NCI-H524 (cell line): ENCODE results near the gene C7orf57.

Source experiments
- DNase-seq, 2 experiments: peaks; one replicate each; lab custom pipeline; 2025; lab: John Stamatoyannopoulos, UW

C7orf57 gene

DNA sequence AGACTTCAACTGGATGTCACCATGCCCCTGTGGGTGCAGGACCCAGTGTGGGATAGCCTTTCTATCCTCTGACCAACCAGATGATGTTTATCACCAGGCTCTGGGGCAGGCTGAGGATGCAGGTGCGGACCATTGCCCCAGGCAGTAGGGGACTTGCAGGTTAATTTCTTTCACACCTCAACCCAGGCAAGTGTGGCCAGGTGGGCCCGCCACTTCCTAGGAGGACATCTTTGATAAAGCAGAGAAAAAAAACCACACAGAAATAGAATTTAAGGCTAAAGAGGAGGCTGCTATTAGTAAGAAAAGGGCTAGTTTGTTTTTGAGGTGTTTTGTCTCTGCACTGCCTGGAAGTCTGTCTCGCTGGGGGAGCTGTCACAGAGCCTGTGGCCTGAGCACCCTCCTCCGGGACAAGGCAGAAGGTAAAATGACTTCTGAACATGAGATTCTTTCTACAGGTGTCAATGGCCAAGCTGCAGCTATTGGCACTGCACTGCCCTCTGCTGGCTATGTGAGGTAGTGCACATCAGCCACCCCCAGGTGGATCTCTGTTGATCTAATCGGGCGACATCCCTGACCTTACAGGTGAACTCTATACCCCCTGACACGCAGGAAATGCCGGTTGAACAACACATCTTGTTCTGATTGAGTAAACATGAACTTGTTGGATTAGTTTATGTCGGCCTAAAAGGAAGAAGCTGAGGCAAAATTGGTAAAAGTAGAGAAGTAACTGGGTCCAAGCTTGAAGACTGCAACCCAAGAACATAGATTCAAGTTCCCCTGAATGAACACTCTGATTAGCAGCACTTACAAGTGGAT lies 74.7 kb downstream of the C7orf57 start:
- peak; percentile 23 to 55 for DNase-seq

DNA sequence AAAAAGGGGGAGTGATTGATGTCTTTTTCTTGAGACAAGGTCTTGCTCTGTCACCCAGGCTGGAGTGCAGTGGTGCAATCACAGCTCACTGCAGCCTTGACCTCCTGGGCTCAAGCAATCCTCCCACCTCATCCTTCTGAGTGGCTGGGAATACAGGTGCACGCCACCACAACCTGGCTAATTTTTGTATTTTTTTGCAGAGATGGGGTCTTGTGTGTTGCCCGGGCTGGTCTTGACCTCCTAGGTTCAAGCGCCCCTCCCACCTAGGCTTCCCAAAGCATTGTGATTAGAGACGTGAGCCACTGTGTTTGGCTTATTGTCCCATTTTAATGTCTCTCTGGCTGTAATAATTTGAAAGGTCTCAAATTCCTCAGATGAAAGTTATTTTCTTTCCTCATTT lies 75.5 kb downstream of the C7orf57 start:
- DNase-seq, result no peak
